GM12874 (cell line): Measurements from ENCODE around the gene ATRIP.

ENCODE experiments used
- CTCF ChIP-seq: IDR thresholded peaks from 2 replicates; pipeline ENCODE4 v1.5.1; 2011; ENCODE audit warnings: low read depth, mild to moderate bottlenecking, control low read depth, low read length, moderate library complexity; ENCODE audit not compliant: insufficient read depth

Gene ATRIP

GRCh38 chr3:48402907-48403306 lies 43.6 kb upstream of the ATRIP start:
- no peak for TF ChIP-seq CTCF

- TF ChIP-seq CTCF, result no peak
Measured at GRCh38 chr3:48403533-48404439, 42.8 kb upstream of the ATRIP start.

- TF ChIP-seq CTCF, result no peak
Measured at GRCh38 chr3:48404440-48405342, 41.8 kb upstream of the ATRIP start.

GRCh38 chr3:48405343-48405881 lies 41.1 kb upstream of the ATRIP start:
- no peak for TF ChIP-seq CTCF

- TF ChIP-seq CTCF, result no peak
Measured at GRCh38 chr3:48405971-48406370, 40.6 kb upstream of the ATRIP start.

- TF ChIP-seq CTCF, result no peak
Measured at GRCh38 chr3:48406443-48407431, 39.8 kb upstream of the ATRIP start.
